GM18873 (cell line): ENCODE measurements around the gene MPZL3.
"Not testable (repeated sequence)": the region's sequence is repeated elsewhere in the genome, so short reads cannot be mapped to it uniquely, and the experiment has no call there.

Experiments
- ATAC-seq: cut with Tn5 transposase; IDR thresholded peaks from one replicate; pipeline ENCODE4 v1.9.1; 2021; ENCODE audit warnings: mild to moderate bottlenecking, moderate library complexity, moderate number of reproducible peaks; ENCODE audit not compliant: unreplicated experiment, low FRiP score

MPZL3 gene

DNA sequence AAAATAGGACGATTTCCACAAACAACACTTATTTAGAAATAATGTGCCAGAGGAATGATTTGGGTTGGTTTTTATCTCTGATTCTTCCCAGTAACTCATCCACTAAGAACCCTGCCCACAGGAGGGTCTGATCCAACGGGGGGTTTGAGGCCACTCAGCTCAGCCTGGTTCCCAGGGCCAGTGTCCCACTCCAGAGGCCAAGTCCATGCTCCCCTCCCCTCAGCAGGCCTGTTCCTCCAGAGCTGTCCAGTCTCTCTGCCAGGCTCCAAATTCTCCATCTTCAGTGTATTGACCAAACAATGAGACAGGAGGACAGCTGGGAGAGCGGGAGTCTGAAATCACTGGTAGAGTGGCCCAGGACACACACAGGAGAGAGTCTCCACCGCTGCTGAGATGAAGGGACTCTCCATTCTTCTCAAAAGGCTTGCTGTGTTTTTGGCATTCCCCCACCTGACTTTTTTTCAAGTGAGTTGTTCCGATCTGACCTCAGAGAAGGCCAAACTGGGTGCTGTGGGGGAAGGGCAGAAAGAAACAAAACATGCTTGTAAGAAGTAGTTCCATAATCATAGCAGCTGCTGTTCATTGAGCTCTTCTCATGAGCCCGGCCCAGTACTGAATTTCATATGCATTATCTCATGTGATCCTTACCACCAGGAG lies 58.1 kb downstream of the MPZL3 start:
- ATAC-seq, result no peak

DNA sequence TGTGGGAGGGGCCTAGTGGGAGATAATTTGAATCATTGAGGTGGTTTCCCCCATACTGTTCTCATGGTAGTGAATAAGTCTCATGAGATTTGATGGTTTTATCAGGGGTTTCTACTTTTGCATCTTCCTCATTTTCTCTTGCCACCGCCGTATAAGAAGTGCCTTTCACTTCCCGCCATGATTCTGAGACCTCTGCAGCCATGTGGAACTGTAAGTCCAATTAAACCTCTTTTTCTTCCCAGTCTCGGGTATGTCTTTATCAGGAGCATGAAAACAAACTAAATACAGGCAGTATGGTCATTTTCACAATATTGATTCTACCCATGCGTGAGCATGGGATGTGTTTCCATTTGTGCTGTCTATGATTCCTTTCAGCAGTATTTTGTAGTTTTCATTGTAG lies 59.3 kb downstream of the MPZL3 start:
- ATAC-seq, result not testable (repeated sequence)

DNA sequence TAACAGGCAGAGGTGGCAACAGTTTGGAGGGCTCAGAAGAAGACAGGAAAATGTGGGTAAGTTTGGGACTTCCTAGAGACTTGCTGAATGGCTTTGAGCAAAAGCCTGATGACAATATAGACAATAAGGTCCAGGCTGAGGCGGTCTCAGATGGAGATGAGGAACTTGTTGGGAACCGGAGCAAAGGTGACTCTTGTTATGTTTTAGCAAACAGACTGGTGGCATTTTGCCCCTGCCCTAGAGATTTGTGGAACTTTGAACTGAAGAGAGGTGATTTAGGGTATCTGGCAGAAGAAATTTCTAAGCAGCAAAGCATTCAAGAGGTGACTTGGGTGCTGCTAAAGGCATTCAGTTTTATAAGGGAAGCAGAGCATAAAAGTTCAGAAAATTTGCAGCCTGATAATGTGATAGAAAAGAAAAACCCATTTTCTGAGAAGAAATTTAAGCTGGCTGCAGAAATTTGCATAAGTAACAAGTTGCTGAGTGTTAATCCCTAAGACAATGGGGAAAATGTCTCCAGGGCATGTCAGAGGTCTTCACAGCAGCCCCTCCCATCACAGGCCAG lies 61.1 kb downstream of the MPZL3 start:
- not testable (repeated sequence) for ATAC-seq

DNA sequence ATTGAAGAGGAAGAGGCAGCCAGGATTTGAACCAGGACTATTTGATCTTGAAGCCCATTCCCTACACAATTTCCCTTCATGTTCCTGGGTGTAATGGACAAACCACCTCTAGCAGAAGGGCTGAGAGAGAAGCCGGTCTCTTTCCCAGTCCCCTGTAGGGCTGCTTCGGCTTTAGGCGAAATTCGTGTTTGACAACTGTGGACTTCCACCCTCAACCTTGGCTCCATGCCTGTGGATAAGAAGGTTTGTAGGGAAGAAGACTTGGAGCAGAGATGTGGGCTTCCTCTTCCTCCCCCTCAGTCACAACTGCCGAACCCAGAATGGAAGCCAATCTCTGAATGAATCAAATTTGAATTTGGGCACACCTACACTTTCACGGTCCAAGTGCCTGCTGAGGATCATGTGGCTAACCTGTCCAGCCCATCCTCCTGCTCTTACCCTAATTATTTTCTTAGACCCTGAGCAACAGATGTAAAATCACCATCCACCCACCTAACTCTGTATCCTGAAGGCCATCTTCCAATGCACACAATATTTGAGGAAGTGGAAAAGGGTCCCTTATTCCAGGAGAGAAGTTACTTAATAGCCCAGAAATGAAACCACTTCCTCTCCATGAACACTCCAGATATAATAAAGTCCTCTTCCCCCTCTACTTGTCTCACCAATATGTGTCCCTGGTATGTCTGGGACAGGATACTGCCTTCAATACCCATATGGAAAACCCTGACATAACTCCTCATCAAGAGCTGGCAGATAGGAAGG lies 65.6 kb downstream of the MPZL3 start:
- ATAC-seq, result no peak

DNA sequence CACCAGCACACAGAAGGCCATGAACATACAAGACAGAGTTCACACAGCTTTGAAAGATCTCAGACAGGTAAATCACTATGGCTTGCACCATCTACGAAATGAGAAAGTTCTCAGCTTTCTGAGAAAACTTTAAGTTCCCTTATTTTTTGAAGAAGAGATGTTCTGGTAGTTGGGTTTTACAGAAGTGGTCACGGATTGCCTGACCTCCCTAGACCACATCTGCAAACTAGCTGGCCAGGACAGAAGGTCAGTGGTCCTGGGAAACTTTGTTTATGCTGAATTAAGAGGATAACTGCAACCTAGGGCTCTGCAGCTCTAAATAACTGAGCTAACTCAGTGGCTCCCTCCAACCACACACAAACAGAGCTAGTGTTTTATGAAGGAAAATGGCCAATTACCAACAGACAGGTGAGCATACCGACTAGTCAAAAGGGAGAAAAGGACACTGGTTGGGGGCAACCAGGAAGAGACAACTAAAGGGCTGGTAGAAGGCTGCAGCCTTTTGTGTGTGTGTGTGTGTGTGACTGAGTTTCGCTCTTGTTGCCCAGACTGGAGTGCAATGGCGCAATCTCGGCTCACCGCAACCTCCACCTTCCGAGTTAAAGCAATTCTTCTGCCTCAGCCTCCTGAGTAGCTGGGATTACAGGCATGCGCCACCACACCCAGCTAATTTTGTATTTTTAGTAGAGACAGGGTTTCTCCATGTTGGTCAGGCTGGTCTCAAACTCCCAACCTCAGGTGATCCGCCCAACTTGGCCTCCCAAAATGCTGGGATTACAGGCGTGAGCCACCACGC lies 67.2 kb downstream of the MPZL3 start:
- no peak for ATAC-seq

DNA sequence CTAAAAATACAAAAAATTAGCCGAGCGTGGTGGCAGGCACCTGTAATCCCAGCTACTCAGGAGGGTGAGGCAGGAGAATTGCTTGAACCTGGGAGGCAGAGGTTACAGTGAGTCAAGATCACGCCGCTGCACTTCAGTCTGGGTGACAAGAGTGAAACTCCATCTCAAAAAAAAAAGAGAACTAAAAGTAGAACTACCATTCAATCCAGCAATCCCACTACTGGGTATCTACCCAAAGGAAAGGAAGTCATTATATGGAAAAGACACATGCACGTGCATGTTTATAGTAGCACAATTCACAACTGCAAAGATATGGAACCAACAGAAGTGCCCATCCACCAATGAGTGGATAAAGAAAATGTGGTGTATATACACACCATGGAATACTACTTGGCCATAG lies 68.5 kb downstream of the MPZL3 start:
- not testable (repeated sequence) for ATAC-seq

DNA sequence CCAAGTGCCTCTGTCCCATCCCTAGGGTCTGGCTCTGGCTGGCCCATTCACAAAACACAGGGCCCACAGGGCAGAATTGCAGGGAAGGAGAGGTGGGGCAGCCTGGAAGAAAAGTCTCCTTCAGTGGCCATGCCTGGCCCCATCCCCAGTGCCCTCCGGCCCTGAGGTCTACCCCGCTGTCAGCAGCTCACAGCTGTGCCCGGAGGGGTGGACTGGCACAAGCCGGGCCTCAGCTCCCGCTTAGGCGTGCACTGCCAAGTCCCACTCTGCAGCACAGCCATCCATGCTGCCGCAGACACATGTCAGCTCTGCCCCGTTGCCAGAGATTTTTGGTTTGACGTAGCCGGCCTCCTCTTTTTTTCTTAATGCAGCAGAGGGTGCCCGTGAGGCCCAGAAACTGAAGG lies 71.9 kb downstream of the MPZL3 start:
- no peak for ATAC-seq

GRCh38 chr11:118176778-118177134 lies 75.4 kb downstream of the MPZL3 start:
- ATAC-seq, result no peak
